ENCODE data around the gene LRPPRC.

Gene LRPPRC

DNA sequence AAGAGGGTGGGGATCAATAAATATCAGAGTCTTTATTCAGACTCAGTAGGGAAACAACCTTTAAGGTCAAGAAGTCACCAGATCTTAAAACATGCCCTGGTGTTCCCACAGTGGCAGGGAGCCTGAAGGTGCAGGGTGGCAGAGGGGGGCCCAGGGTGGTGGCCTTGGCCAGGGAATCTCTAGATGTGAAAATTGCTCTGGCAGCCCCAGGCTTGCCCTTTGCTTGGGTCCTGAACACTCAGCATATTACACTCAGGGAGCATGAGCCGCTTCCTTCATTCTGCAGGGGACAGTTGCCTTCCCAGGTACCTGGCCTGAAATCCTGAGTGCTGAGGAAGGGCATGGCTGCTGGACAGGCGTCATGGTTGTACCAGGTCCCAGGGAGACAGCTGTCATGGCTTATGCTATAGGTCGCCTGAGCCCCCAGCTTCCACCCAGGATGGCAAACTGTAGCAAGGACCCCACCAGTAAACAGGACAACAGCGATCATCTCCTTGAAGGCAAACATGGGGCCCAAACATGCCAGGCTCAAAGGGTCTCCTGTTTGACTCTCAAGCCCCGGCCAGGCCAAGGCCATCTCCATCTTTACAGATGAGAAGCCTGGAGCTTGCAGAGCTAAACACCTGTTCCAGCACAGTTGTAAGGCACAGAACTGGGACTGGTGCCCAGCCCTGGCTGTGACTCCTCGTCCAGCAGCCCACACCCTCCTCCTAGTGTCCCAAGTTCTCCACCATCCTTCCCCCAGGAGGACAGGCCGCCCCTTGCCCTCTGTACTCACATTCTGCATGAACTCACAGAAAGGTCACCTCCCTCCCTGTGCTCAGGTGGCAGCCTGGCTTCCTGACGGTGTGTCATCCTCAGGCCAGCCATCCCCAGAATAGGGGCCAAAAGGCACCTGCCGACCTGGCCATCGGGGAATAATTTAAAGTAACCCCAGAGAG is 142.4 kb downstream of the LRPPRC start:
- DNase-seq, result no peak

DNA sequence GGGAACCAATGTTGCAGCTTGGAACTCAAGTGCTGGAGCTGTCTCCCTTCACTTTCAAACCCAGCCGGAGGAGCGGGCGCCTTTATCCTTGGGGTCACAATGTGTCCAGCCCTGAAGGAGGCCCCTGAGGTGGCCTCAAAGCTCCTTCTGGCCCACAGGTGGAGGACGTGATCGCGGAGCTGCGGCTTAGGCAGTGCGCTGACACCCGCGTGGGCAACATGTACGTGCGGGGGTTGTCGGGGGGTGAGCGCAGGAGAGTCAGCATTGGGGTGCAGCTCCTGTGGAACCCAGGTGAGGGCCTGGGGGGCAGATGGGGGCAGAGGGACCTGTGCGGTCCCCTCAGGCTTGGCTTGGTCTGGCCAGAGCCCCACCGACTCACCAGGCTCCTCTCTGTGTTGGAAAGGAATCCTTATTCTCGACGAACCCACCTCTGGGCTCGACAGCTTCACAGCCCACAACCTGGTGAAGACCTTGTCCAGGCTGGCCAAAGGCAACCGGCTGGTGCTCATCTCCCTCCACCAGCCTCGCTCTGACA is 143.5 kb downstream of the LRPPRC start:
- no peak for DNase-seq

DNA sequence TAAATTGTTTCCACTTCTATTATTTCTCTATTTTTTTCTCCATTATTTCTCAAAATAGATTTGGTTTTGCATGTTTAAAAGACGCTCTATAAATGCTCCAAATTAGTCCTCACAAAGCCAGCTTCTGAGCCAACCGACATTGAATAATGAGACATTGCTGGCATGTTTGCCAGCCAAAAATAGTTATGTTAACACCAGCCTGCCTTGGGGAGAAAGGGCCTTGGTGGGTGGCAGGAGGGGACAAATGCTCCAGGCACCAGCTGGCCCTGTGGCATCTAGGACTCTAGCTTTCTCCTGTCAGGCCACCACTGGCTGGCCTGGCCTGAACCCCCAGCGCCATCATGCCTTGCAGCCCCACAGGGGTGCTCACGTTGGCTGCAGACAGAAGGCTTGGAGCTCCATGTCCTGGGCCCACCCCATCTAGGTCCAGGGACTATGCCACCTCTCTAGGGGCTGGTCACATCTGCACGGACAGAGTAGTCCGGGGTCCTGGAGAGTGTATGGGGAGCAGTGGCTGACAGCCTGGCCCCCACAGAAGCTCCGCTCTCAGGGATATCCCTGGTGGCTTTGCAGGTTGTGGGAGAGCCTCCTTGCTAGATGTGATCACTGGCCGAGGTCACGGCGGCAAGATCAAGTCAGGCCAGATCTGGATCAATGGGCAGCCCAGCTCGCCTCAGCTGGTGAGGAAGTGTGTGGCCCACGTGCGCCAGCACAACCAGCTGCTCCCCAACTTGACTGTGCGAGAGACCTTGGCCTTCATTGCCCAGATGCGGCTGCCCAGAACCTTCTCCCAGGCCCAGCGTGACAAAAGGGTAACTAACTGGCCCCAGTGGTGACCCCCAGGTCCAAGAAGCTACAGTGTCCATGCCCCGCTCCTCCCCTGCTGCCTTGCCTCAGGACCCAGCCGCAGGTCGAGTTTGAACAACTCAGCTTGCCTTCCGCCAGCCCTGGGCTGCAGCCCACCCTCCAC is 144.5 kb downstream of the LRPPRC start:
- DNase-seq, result no peak

DNA sequence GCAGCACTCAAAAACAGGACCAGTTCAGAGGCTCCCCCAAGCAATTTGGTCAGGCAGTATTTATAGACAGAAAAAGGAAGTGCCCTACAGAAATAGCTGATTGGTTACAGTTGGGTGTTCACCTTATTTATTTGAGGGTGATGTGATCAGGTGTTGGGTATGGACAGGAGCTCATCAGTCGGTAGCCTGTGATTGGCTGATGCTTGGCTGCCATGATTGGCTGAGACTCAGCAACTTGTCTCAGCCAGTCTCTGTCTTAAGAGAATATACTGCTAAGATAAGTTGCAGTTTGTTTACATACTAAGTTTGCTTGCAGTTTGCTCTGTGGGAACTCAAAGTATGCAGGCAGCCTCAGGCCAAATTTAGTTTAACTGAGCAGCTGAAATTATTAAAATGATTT is 147.6 kb downstream of the LRPPRC start:
- DNase-seq, result no peak

DNA sequence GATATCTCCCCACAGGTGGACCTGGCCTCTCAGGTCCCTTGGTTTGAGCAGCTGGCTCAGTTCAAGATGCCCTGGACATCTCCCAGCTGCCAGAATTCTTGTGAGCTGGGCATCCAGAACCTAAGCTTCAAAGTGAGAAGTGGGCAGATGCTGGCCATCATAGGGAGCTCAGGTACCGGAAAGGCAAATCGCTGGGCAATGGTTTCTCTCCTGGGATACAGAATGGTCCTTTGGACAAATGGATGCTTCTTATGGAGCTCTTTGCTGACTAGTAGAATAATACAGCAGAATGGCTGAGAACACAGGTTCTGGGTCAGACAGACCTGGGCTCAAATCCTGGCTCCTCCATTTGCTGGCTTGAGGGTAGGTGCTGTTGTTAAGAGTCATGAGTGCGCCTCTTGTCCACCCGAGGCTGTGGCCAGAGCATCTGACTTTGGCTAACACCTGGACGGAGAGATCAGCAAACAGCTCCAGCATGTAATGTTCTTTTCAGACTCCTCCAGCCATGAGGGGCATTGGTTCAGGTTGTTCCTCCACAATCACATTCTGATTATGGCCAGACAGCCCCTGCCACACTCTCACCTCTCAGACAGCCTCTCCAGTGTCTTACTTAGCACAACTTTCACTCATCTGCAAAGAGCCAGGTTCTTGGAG is 149.5 kb downstream of the LRPPRC start:
- no peak for DNase-seq

DNA sequence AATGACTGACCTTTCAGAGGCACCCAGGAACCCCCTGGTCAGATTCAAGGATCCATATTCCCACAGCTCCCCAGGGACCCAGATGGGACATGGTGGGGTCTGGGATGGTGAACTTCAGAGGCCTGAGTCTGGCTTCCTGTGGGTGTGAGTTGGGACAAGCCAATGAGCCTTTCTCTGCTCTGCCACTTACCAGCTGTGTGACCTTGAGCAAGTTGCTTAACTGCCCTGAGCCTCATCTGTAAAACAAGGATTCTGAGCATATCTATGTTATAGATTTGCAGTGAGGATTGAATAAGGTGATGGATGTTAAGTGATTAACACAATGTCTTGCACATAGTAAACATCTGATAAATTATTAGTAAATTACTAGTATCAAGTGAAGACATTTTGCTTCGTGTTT is 150.6 kb downstream of the LRPPRC start:
- DNase-seq, result no peak

DNA sequence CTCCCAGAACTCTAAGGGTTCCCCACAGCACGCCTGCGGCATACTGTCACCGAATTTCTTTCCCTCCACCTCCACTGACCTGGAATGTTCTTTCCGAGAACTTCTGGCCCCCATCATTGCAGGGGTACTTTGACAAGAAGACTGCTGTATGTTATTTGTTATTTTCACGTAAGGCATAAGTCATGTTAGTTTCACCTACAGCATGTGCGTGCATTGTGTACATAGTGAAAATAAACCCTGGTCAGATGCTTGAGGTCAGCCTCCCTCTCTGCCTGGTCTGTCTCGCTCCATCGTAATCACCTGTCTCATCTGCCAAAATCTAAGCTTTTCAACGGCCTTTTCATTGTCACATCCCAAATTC is 152.9 kb downstream of the LRPPRC start:
- no peak for DNase-seq

DNA sequence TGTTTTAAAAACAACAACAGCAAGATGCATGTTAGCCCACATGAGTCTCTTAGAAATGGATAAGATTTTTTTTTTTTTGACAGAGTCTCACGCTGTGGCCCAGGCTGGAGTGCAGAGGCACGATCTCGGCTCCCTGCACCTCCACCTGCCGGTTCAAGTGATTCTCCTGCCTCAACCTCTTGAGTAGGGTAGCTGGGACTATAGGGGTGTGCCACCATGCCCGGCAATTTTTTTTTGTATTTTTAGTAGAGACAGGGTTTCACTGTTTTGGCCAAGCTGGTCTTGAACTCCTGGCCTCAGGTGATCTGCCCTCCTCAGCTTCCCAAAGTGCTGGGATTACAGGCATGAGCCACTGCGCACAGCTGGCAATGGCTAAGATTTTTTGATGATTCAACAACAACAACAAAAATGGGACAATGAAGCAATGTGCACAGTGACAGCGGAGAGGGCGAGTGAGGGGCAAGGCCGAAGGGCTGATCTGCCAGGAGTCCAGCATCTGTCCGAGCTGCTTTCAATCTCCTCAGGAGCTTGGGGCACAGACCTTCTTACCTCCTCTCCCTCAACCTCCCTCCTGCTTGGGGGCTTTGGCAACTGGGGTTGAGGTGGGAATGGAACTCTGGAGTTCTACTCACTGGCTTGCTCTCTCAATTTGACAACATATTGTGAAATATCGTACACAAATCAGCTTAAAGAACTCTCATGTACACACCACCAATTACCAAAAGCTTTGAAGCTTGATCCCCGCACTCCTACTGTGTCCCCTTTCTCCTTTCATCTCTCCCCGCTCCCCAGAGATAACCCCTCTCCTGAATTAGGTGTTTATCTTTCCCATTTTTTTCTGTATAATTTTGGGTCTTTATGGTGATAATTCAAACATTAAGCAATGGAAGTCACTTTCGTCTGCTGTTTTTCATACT is 153.6 kb downstream of the LRPPRC start:
- DNase-seq, result no peak

DNA sequence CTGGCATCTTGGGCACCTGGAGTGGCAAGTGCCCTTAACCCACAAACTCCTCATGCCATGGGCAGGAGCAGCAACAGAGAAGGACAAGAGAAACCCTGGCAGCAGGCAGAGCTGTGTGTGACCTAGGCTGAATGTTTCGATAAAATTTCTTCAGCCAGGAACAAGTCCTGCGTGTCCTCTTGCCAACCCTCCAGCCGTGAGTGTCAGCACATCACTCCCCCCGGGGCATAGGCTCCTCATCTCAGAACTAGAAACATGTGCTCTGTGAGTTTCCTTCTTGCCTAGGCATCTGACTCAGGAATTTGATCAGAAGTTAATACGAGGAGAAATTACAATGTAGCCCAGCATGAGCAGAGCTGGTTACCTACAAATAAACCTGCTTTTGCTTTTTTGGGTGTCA is 154.8 kb downstream of the LRPPRC start:
- DNase-seq, result no peak

DNA sequence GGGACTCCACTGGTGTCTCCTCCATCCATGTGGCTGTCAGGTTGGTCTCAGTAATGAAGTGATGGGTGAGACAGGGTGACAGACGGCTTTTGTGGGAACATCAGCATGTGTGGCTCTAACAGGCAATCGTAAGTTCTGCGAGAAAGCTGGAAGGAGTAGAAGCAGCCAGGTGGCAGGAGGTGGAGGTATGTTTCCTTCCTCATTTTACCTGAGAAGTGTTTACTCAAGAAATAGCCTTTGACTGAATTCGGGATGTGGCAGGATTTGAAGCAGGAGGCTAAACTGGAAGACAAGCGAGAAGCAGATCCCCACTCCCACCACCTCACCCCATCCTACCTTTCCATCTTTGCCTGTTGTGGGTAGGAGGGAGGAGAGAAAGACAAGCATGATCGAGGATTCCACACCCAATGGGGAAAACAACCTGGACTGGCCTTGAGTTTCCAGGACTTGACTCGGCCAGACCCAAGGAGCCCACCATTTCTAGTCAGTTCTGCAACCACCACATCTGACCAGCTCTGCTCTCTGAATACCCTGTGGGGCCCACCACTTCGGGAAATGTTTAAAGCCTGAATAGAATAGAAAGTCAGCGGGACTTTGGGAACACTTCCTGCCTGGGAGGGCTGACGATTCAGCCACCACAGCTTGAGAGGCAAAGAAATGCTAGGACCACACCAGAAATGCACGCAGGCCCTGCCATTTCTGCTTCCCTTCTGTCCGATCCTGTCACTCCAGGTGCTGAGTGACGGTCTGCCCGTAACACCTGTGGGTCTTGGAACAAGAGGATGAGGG is 155.8 kb downstream of the LRPPRC start:
- DNase-seq, result no peak

DNA sequence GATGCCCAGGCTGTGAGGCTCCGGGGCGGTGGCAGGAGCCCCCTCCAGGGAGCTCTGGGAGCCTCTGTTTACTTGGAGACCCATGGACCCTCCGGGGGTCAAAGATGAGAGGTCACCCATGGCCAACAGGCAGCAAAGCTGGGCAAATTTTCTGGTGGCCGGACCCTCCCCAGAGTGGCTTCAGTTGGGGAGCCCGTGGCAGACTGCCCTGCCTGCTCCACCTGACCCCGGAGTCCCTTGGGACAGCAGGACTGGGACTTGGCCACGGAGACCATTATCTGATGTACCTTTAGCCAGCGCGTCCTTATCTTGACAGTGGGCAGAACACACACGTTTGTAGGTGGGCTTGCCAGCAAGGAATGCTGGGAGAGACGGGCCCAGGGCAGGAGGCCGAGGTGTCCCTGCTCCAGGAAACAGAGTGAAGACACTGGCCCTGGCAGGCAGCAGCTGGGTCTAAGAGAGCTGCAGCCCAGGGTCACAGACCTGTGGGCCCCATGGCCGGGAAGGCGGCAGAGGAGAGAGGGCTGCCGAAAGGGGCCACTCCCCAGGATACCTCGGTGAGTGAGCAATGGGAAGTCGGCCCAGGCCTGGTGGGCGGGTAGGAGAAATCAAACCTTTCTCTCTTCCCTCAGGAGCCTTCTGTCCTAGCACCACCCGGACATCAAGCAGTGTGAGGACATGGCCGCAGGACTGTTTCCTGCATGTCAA is 157.1 kb downstream of the LRPPRC start, which contains the start of the genes ABCG5 and ABCG8:
Gene ABCG5, minus strand, starts transcription at position 280 of the 708 bp plus-strand sequence. Its CDS starts 160 bp downstream, at position 120.
Gene ABCG8, plus strand, starts transcription at position 412 of the 708 bp plus-strand sequence. Its CDS starts 83 bp downstream, at position 495.
- no peak for DNase-seq

DNA sequence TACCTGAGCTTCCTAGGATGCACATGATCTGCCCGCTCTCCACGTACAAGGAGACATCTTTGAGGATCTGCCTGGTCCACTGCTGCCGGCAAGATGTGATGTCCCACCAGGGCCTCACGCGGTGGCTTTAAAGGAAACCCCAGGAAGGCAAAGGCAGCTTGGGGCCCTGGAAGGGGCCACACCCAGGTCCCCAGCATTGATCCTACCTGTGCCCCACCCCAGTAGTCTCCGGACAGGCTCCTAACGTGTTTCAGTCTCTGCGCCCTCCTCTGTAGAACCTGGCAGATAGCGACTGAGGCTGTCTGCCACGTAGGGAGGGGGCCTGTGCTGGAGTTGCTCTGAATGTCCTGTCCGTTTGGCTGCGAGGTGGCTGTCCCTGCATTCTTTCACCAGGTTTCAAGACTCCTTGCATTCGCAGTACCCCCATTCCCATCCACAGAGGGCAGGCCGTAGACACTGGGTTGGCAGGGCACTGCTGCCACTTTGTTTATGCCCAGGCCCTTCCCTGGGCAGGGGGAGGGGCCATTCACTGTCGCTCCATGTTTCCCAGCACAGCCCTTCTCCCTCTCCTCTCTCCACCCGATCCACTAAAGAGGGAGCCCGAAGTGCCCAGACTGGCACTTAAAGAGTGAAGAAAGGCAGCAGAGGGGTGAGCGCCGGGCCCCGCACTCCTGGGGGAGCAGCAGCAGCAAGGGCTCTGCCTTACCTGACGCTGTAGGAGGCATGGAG is 157.8 kb downstream of the LRPPRC start:
- no peak for DNase-seq

DNA sequence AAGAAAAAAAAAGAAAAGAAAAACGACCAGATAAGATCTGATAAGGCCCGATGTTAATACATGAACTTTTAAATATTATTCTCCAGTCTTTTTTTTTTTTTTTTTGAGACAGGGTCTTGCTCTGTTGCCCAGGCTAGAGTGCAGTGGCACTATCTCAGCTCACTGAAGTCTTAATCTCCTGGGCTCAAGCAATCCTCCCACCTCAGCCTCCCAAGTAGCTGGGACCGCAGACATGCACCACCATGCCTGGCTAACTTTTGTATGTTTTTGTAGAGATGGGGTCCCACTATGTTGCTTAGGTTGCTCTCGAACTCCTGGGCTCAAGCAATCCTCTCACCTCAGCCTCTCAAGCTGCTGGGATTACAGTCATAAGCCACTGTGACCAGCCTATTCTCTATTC is 158.8 kb downstream of the LRPPRC start:
- no peak for DNase-seq
